ENCODE measurements around the gene KRTAP5-3. TPM values are rescaled to one million over a fixed set of nuclear protein-coding genes. Genes with fewer than 3 reads are reported as not detected.

KRTAP5-3 gene
- total RNA-seq, 1 experiment from 2014 or later = not detected

- peaks cover 5% of the 10 kb centered on the region for H3K36me3 Mint-ChIP-seq (ENCODE audit: insufficient read depth, unreplicated experiment)
- H3K9me3 Mint-ChIP-seq (ENCODE audit: unreplicated experiment) = no peaks in the 10 kb centered on the region
- ChIA-PET CTCF (interaction anchor here (2.9 kb wide), 2 partner anchors 14 to 25 kb away, joined by 32 to 94 read pairs; no protein-coding TSS in a partner anchor), POLR2A (interaction anchor here (0.8 to 1.0 kb wide), 2 partner anchors 12 to 25 kb away, joined by 3 to 4 read pairs; no protein-coding TSS in a partner anchor)
- DNase-seq (ENCODE audit: unreplicated experiment) = peak; percentile 47
- peaks cover 13% of the 10 kb centered on the region for H3K4me1 Mint-ChIP-seq (ENCODE audit: insufficient read depth, unreplicated experiment)
- TSS peak; percentile 47 for BruUV-seq (replicated peaks)
- no peaks in the 10 kb centered on the region for H3K27me3 Mint-ChIP-seq (ENCODE audit: insufficient read depth, unreplicated experiment)
- no peak within 1 kb of the TSS for H3K27ac Mint-ChIP-seq (ENCODE audit: low read depth, unreplicated experiment)
- TF ChIP-seq CTCF (IDR thresholded peaks at IDR 0.05; ENCODE audit: unreplicated experiment) = no peak
- peak within 1 kb of the TSS; percentile 33 for H3K4me3 Mint-ChIP-seq (ENCODE audit: unreplicated experiment)
- intact Hi-C loops (cut with micrococcal nuclease) = no loop called here
Observed at GRCh38 chr11:1572197-1573076, 35.8 kb downstream of the KRTAP5-3 start, which contains the start of gene DUSP8. Gene DUSP8 (minus strand): TSS chr11:1572271. CDS start chr11:1565826, 6,445 bp downstream.

GRCh38 chr11:1571760-1572196 lies 36.5 kb downstream of the KRTAP5-3 start:
- Mint-ChIP-seq H3K27ac (ENCODE audit: low read depth, unreplicated experiment) (no peak overlapping the region), H3K36me3 (ENCODE audit: insufficient read depth, unreplicated experiment) (peaks cover 5% of the 10 kb centered on the region), H3K27me3 (ENCODE audit: insufficient read depth, unreplicated experiment) (no peaks in the 10 kb centered on the region), H3K9me3 (ENCODE audit: unreplicated experiment) (no peaks in the 10 kb centered on the region), H3K4me1 (ENCODE audit: insufficient read depth, unreplicated experiment) (peaks cover 11% of the 10 kb centered on the region), H3K4me3 (ENCODE audit: unreplicated experiment) (no peak overlapping the region)
- intact Hi-C loops (cut with micrococcal nuclease) = no loop called here
- ChIA-PET CTCF (no interaction called here), POLR2A (interaction anchor here (0.8 kb wide), 1 partner anchor 12 kb away, joined by 4 read pairs; no protein-coding TSS in a partner anchor)
- DNase-seq (ENCODE audit: unreplicated experiment) = no peak
- no peak for TF ChIP-seq CTCF (IDR thresholded peaks at IDR 0.05; ENCODE audit: unreplicated experiment)
- BruUV-seq (replicated peaks) = no TSS peak

DNA sequence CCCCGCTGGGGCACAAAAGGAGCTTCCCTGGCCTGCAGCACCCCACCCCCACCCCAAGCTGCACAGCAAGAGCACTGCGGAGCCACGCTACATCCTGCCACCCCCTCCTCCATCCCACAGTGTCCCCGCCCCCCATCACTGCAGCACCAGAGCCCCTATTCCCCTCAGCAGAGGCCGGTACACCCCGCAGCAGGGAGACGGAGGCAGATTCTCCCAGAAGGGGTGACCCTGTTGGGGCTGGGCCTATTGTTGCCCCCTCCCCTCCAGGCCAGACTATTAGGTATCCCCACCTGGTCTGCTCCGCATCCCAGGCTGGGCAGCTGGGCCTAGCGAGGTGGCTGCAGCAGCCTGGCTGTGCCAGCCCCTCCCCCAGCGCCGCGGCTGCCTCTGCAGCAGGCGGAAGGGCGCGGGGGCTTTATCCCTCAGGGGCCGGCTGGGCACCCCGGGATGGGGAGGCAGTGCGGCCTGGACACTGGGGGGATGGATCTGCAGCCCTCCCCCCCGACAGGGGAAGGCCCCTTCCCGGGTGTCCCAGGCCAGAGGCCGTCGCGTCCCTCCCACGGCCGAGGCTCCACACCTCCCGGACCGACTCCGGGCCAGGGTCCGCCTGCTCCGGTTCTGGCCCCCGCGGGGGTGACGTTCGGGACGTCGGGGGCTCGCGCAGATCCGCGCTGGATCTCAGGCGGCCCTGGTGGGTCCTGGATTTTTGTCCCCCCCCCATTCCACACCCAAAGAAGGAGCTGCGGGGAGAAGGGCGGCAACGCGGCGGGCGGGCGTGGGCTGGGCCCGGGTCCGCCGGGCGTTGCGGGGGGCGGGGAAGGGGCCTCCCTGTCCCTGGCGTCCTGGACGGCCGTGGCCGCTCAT lies 37.1 kb downstream of the KRTAP5-3 start:
- ChIA-PET CTCF (interaction anchor here (0.8 kb wide), 1 partner anchor 371 kb away, joined by 3 read pairs; no protein-coding TSS in a partner anchor), POLR2A (no interaction called here)
- intact Hi-C loops (cut with micrococcal nuclease) = no loop called here
- H3K27ac Mint-ChIP-seq (ENCODE audit: low read depth, unreplicated experiment) = no peak overlapping the region
- H3K27me3 Mint-ChIP-seq (ENCODE audit: insufficient read depth, unreplicated experiment) = no peaks in the 10 kb centered on the region
- no peak for TF ChIP-seq CTCF (IDR thresholded peaks at IDR 0.05; ENCODE audit: unreplicated experiment)
- peaks cover 5% of the 10 kb centered on the region for H3K36me3 Mint-ChIP-seq (ENCODE audit: insufficient read depth, unreplicated experiment)
- DNase-seq (ENCODE audit: unreplicated experiment) = no peak
- no TSS peak for BruUV-seq (replicated peaks)
- H3K9me3 Mint-ChIP-seq (ENCODE audit: unreplicated experiment) = no peaks in the 10 kb centered on the region
- H3K4me3 Mint-ChIP-seq (ENCODE audit: unreplicated experiment) = peak overlapping the region; percentile 38
- H3K4me1 Mint-ChIP-seq (ENCODE audit: insufficient read depth, unreplicated experiment) = peaks cover 7% of the 10 kb centered on the region

DNA sequence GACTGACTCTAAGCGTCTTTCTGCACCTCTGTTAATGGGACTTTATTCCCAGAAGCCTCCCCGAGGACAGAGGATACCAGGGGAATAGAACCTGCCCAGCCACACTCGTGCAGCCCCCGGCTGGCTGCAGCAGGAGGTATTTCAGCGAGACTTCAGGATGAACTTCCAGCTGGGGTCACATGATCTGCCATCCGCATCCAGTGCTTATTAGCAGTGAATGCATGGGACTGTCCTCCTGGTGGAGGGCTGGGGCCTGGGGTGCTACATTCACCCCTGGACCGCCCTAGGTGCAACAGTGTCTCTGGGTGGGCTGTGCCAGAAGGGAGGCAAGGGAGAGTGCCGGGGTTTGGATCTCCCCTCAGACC lies 37.8 kb downstream of the KRTAP5-3 start:
- H3K27me3 Mint-ChIP-seq (ENCODE audit: insufficient read depth, unreplicated experiment) = no peaks in the 10 kb centered on the region
- no peaks in the 10 kb centered on the region for H3K9me3 Mint-ChIP-seq (ENCODE audit: unreplicated experiment)
- peaks cover 5% of the 10 kb centered on the region for H3K36me3 Mint-ChIP-seq (ENCODE audit: insufficient read depth, unreplicated experiment)
- BruUV-seq (replicated peaks) = TSS peak; percentile 60
- no peak for DNase-seq (ENCODE audit: unreplicated experiment)
- peak overlapping the region; percentile 38 for H3K4me3 Mint-ChIP-seq (ENCODE audit: unreplicated experiment)
- intact Hi-C loops (cut with micrococcal nuclease) = no loop called here
- TF ChIP-seq CTCF (IDR thresholded peaks at IDR 0.05; ENCODE audit: unreplicated experiment) = no peak
- ChIA-PET CTCF (interaction anchor here (0.6 to 0.8 kb wide), 2 partner anchors 32 to 370 kb away, joined by 3 read pairs; no protein-coding TSS in a partner anchor), POLR2A (no interaction called here)
- H3K4me1 Mint-ChIP-seq (ENCODE audit: insufficient read depth, unreplicated experiment) = peaks cover 7% of the 10 kb centered on the region
- no peak overlapping the region for H3K27ac Mint-ChIP-seq (ENCODE audit: low read depth, unreplicated experiment)

Measured in MCF 10A (cell line).